Measurements from ENCODE around the gene BOK.

DNA sequence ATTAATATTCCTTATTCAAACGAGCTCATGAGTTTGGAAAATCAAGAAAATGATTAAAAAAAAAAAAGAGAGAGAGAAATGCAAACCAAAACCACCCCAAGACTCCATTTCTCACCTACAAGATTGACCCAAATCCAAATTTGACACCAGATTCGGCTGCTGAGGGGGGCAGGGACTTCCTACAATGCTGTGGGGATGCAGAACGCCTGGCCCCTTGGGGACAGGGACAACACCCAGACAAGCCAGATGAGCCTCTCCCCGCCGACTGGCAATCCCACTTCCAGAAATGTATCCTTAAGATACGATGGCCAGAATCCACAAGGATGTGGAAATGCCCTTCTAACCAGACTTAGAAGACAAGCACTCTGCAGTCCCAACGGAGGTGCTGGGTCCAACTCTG is 20.7 kb downstream of the BOK start:
- no peak for TF ChIP-seq CTCF (IDR thresholded peaks at IDR 0.05)
- TF ChIP-seq POLR2AphosphoS5 (IDR thresholded peaks at IDR 0.05), result peak in 1 of 4 donors; percentile 6
- TF ChIP-seq EP300 (IDR thresholded peaks at IDR 0.05), result no peak

All from sigmoid colon (tissue), 4 donors.